Prostate gland (tissue), 2 donors: ENCODE measurements around the gene ZMYM5. TPM values are rescaled to one million over a fixed set of nuclear protein-coding genes. Genes with fewer than 3 reads are reported as not detected.
A peak's percentile ranks its signal among the peaks of the same experiment; 100 is the strongest.
"Not testable (repeated sequence)": the region's sequence is repeated elsewhere in the genome, so short reads cannot be mapped to it uniquely, and the experiment has no call there.

ENCODE experiments used
- DNase-seq: peaks from one replicate; pipeline ENCODE4 v3.0.0-alpha.2; 2019; ENCODE audit warnings: low spot score
- H3K27ac ChIP-seq, 2 donors: fragments of 200-600 bp; sonication (generic); 2 replicates each; pipeline ENCODE4 v1.5.1; 2017 to 2019
- H3K27me3 ChIP-seq: fragments of 200-600 bp; sonication (generic); replicated peaks from 2 replicates; pipeline ENCODE4 v1.5.1; 2019; ENCODE audit not compliant: insufficient read depth
- H3K36me3 ChIP-seq, 2 donors: fragments of 200-600 bp; sonication (generic); 1 replicate in 1 of 2; 2 replicates in 1 of 2; pipeline versions ENCODE4 v1.5.1 to v1.8.1; 2017 to 2019
- H3K4me1 ChIP-seq: fragments of 200-600 bp; sonication (generic); replicated peaks from 2 replicates; pipeline ENCODE4 v1.5.1; 2019
- H3K4me3 ChIP-seq, 2 donors: fragments of 200-600 bp; sonication (generic); 2 replicates each; pipeline ENCODE4 v1.5.1; 2017 to 2019
- H3K9me3 ChIP-seq: fragments of 200-600 bp; sonication (generic); 2 replicates; pipeline ENCODE4 v1.5.1; 2017
- CTCF ChIP-seq, 4 experiments: fragments of 200-600 bp in 2 of 4; fragments of 450-650 bp in 2 of 4; sonication (generic) in 2 of 4; IDR thresholded peaks; 1 replicate in 3 of 4; 2 replicates in 1 of 4; pipeline ENCODE4 v1.5.1; 2016 to 2019; ENCODE audit warnings: antibody characterized with exemption in 4 of 4, mild to moderate bottlenecking in 2 of 4, moderate library complexity in 2 of 4
- POLR2A ChIP-seq: fragments of 450-650 bp; IDR thresholded peaks from one replicate; pipeline ENCODE4 v1.6.1; 2016; ENCODE audit warnings: antibody characterized with exemption, mild to moderate bottlenecking
- POLR2AphosphoS5 ChIP-seq: sonication (generic); formaldehyde crosslinking; IDR thresholded peaks from one replicate; pipeline ENCODE4 v1.6.1; 2017; ENCODE audit warnings: antibody characterized with exemption
- WGBS: methylation state at CpG from one replicate; pipeline ENCODE4 v1.1.5; 2018; 5-methylcytosine and 5-hydroxymethylcytosine counted together
- intact Hi-C: fragments of 100-400 bp; cut with DNase I; formaldehyde crosslinking; loops from one replicate; pipeline ENCODE4 v1.14.2; 2022
- total RNA-seq, 2 donors: library from RNA; depleted of rRNA; stranded (reverse); fragments of >200 nt; gene quantifications; one replicate each; pipeline ENCODE4 v1.1.0, GENCODE V29; 2016

The ZMYM5 gene
- total RNA-seq, 2 donors from 2014 or later = 19.6 to 21.5 TPM

- H3K9me3 ChIP-seq = no peaks in the 10 kb centered on the region
- no peak for TF ChIP-seq POLR2A
- TF ChIP-seq POLR2AphosphoS5 = no peak
- no peak for TF ChIP-seq CTCF (IDR thresholded peaks at IDR 0.05)
- H3K27me3 ChIP-seq = no peaks in the 10 kb centered on the region
- DNase-seq = no peak
- no peaks in the 10 kb centered on the region for H3K36me3 ChIP-seq
- H3K27ac ChIP-seq = no peak overlapping the region
- intact Hi-C loops = no loop called here
- no peaks in the 10 kb centered on the region for H3K4me1 ChIP-seq
- H3K4me3 ChIP-seq = no peak overlapping the region
- 94% methylated on average over 3 of the region's 3 CpGs for WGBS
Observed at GRCh38 chr13:19822673-19823072, 40.8 kb downstream of the ZMYM5 start.

- no peak overlapping the region for H3K27ac ChIP-seq
- whole genome bisulfite sequencing = 46% methylated on average over 25 of the region's 27 CpGs
- H3K4me3 ChIP-seq = no peak overlapping the region
- intact Hi-C loops = no loop called here
- TF ChIP-seq POLR2AphosphoS5 (no peak), CTCF (IDR thresholded peaks at IDR 0.05) (peak in 3 of 4 experiments; percentile 32 to 66 (median 55))
- no peaks in the 10 kb centered on the region for H3K27me3 ChIP-seq
- H3K36me3 ChIP-seq = no peaks in the 10 kb centered on the region
- H3K4me1 ChIP-seq = no peaks in the 10 kb centered on the region
- DNase-seq = peak; percentile 29
- H3K9me3 ChIP-seq = no peaks in the 10 kb centered on the region
Observed at GRCh38 chr13:19818223-19818842, 45.1 kb downstream of the ZMYM5 start.

- WGBS = 85% methylated on average over 7 of the region's 7 CpGs
- H3K4me3 ChIP-seq = no peak overlapping the region
- TF ChIP-seq POLR2A = no peak
- TF ChIP-seq POLR2AphosphoS5 = no peak
- no peak for TF ChIP-seq CTCF (IDR thresholded peaks at IDR 0.05)
- H3K27ac ChIP-seq = no peak overlapping the region
- H3K36me3 ChIP-seq = no peaks in the 10 kb centered on the region
- no peak for DNase-seq
- intact Hi-C loops = no loop called here
- H3K4me1 ChIP-seq = no peaks in the 10 kb centered on the region
- no peaks in the 10 kb centered on the region for H3K27me3 ChIP-seq
- H3K9me3 ChIP-seq = no peaks in the 10 kb centered on the region
Observed at GRCh38 chr13:19817510-19818158, 45.8 kb downstream of the ZMYM5 start.

- DNase-seq = no peak
- H3K36me3 ChIP-seq = no peaks in the 10 kb centered on the region
- no peak for TF ChIP-seq POLR2AphosphoS5
- TF ChIP-seq POLR2A = no peak
- TF ChIP-seq CTCF (IDR thresholded peaks at IDR 0.05) = no peak
- WGBS = 96% methylated on average over 10 of the region's 10 CpGs
- no peaks in the 10 kb centered on the region for H3K9me3 ChIP-seq
- H3K27ac ChIP-seq = no peak overlapping the region
- no peak overlapping the region for H3K4me3 ChIP-seq
- no peaks in the 10 kb centered on the region for H3K27me3 ChIP-seq
- intact Hi-C loops = no loop called here
- no peaks in the 10 kb centered on the region for H3K4me1 ChIP-seq
Observed at GRCh38 chr13:19817106-19817505, 46.3 kb downstream of the ZMYM5 start.

GRCh38 chr13:19815842-19816241, 47.6 kb downstream of the ZMYM5 start:
- DNase-seq, H3K27ac ChIP-seq, H3K4me3 ChIP-seq, H3K27me3 ChIP-seq, intact Hi-C loops, H3K36me3 ChIP-seq, H3K4me1 ChIP-seq, H3K9me3 ChIP-seq: not testable (repeated sequence)
- WGBS = 96% methylated on average over 2 of the region's 2 CpGs
